D341Med (cell line): Measurements from ENCODE around the gene GOLGA2.
A peak's percentile ranks its signal among the peaks of the same experiment; 100 is the strongest.

Source experiments
- DNase-seq: peaks from one replicate; pipeline ENCODE4 v3.0.0; 2012; ENCODE audit warnings: low spot score

Gene GOLGA2

DNA sequence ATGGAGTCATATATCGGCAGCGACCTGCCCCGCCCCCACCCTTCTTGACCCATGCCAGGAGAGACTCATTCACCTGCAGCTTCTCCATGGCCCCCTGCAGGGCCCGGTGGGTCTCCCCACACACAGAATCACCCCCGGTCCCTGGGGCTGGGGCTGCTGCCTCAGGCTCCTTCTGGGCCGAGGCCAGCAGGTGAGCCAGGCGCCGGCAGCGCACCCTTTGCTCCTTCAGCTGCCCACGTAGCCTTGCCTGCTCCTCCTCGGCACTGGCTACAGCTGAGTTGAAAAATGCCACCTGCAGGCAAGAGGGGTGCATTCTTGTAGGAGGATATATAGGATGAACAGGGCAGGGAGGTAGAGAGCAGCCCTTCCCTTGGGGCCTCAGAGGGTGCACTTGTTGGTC, 17.9 kb downstream of the GOLGA2 start:
- no peak for DNase-seq

DNA sequence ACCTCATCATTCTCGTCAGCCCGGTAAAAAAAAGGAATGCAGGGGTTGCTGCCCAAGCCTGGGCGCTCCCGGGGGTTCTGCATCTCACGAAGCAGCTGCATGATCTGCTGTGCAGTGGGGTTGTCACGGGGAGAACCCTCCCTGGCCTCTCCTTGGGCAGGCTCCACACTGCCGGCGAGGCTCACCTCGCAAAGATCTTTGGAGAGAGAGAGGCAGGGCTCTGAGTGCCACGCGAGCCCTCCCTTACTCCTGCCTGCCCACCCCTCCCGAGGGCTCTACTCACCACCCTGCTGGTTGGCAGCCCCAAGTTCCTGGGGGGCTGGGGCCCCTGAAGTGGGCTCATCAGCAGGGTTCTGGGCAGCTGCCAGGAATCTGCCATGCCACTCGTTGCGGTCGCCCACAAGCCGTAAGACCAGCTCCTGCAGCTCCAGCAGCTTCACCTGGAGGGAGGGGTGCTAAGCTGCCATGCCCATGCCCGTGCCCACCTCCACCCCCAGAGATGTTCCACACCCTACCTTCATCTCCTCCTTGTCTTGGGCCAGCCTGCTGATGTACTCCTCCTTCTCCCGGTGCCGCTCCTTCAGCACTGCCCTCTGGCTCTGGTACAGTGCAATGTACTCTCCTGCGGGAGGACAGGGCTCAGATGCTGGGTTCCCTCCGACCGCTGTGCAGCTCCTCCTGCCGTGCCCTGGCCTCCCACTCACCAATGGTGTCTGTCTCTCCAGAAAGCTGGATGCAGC, 18.6 kb downstream of the GOLGA2 start:
- DNase-seq = no peak

DNA sequence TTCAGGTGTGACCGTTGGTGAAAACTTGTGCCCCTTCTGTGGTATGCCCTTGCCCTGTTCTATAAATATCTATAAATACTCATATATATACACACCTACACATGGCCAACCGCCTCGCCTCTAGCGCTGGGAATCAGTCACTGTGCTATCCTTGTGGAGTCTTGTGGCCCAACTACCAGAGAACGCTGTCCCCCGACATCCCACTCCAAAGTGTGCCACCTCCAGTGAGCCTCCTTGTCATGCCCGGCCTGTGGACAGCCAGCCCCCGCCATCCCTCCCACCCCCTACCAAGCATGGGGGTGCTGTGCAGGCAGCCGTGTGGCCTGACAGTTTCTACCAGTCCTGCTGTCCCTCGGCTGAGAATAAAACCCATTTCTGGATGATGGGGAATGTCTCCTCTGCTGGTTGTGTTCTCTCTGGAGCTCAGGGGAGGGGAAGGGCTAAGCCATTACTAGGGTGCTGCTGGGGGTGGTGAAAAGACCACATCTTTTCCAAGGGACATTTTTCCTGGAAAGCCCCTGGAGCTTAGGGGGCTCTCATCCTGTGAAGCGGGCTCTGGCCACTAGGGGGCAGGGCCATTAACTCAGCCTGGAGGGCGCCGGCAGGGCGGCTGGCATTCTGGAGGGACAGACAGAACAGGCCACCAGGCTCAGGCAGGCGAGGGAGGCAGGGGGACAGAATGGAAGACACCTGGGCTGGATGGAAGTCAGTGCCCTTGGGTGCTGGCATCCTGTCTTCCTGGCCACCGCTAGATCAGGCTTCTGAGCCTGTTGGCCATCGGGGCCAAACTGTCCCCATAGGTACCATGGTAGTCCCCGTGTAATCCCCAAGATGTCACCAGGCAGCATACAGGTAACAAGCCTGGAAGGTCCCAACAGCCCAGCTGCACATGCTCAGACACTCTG, 20.7 kb downstream of the GOLGA2 start:
- DNase-seq = peak; percentile 89

DNA sequence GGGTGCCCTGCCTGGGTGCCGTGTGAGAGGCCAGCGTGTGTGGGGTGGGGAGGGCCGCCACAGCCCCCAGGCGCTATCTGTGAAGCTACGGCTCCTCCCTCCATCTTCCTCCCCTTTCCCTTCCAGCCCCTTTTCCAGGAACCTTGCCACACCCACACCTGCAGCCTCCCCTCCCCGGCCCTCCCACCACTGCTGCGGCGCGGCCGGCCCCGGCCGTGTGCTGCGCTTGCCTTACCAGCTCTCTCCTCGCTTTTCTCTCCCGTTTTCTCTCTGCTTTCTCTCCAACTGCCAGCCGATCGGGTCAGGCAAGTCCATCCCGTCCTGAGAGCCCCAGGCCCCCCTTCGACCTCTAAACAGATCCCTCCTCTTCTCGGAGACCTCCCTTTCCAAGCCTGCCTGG, 21.4 kb downstream of the GOLGA2 start:
- no peak for DNase-seq

DNA sequence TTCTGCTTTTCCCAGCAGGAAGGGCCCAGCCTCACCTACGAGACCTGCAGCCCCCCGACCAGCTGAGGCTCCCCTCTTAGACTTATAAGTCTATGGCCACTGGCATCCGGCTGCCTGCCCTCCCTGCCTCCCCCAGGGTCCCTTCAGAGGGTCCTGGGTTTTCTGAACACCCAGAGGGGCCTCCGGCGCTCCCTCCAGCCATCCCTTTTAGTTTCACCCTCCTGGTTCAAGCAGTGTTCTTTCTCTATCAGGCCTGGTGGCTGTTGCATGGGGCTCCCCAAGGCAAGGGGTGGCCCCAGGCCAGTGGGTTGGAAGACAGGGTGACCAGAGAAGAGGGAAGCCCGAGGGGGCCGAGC, 21.8 kb downstream of the GOLGA2 start:
- no peak for DNase-seq

DNA sequence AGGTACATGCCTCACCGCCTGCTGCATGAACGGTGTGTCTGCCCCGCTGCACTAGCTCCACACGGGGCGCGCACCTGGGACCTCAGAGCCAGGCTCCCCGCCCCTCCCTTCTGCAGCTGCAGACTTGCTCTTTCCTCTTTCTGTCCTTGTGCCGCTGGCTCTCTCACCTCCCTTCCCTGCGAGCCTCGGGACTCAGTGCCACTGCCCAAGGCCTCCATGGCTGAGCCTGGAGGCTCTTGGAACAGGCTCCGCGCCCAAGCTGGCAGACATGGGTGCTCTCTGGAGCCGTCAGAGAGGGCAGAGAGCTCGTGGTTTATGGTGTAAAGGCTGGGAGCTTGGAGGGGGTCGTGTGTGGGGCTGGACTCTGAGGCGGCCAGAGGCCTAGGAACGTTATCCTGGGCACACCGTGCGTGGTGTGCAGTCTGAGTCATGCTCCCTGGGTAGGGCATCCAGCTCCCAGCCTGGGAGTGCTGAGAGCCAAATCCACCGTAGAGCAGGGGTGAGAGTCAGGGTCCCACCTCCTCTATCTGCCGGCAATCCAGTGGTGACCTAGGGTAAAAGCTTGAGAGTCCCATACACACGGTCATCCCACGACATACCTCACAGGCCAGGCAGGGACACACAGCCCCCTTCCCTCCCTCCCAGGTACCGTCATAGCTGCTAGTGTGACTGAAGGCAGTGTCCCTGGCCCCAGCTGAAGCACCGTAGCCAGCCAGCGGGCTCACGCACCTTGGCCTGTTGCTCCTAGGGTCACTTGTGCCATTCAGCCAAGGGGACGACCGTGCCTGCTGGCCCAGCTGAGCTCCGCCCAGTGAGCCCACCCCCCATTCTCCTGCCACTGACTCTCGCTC, 22.4 kb downstream of the GOLGA2 start:
- DNase-seq = no peak

DNA sequence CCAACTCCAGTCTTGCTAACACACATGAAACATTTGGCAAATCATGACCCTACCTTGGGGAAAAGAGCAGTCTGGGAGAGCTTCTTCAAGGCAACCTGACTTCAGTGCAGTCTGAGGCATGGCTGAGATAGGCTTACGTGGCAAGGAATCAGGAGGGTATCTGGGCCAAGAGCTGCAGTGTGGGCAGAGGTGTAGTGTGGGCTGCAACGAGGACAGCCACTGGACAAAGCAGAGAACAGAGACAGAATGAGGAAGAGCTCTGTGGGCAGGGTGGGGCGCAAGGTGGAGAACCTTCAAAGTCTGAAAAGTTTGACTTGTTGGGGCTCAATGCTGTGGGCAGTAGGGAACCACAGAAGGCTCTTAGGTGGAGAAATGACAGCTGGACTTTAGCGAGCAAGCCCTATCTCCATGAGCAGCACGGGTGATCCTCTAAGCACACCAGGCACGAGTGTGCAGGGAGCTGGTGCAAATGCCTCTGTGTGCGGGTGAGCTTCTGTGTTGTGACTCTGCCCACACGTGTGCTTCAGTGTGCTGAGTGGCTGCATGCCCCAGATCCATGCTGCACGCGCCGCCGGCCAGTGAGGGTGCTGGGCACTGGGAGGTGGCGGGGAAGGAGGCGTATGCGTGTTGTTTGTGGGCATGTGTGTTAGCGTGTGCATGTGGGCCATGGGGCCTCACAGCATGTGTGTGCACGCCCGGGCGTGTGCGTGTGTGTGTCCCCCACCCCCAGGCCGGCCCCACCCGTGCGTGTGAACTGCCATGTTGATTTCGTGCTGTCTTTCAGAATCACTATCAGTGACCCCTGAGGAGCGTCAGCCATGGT, 23.3 kb downstream of the GOLGA2 start:
- no peak for DNase-seq

DNA sequence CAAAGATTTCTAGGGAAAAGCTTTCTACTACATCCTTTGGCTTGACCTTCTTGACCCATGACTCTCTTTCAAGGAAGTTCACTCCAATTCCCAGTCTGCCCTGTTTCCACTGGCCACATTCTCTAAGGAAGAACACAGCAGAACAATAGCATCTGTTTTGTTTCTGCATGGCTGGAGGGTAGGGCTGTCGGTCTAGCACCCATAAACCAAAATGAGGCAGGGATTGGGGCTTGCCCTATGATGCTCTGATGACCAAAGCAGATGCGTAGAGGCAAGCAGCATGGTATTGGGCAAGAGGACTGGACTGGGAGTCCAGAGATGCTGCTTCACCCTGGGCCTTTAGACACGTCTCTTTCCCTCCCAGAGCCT, 24.1 kb downstream of the GOLGA2 start:
- DNase-seq = no peak

DNA sequence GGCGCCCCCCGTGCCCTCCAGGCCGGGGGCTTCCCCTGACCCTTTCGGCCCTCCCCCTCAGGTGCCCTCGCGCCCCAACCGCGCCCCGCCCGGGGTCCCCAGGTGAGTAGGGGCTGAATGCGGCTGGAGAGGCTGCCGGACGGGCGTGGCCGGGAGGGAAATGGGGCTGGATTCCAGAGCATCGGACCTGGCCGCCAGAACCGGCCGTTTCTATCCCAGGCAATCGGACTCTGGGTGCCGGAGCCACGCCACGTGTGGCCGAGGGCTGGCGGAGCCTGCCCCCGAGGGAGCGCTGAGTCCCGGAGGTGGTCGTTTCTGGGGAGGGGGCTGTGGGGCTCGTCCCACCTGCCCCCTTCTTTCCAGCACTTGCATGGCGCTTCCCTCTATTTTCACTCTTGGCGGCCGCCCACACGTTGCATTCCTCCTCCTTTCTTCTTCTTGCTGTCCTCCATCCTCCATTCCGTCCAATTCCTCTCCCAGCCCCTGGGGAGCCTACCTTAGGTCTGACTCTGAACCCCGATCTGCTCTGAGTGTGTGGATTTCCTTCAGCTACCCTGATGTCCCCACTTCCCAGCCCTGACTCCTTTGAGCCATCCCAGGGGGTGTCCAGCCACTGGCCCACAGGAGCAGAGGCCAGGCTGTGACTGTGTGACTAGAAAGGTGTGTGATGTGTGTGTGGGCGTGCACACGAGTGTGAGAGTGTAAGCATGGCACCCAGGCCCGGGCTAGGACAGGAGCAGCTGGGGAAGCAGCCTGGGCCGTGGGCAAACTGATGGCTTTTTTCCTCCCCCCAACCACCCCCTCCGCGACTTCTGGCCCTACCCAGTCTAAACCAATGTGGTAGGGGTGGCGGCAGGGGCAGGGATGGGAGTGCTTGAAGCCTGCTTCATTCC, 24.7 kb downstream of the GOLGA2 start:
- DNase-seq = no peak

DNA sequence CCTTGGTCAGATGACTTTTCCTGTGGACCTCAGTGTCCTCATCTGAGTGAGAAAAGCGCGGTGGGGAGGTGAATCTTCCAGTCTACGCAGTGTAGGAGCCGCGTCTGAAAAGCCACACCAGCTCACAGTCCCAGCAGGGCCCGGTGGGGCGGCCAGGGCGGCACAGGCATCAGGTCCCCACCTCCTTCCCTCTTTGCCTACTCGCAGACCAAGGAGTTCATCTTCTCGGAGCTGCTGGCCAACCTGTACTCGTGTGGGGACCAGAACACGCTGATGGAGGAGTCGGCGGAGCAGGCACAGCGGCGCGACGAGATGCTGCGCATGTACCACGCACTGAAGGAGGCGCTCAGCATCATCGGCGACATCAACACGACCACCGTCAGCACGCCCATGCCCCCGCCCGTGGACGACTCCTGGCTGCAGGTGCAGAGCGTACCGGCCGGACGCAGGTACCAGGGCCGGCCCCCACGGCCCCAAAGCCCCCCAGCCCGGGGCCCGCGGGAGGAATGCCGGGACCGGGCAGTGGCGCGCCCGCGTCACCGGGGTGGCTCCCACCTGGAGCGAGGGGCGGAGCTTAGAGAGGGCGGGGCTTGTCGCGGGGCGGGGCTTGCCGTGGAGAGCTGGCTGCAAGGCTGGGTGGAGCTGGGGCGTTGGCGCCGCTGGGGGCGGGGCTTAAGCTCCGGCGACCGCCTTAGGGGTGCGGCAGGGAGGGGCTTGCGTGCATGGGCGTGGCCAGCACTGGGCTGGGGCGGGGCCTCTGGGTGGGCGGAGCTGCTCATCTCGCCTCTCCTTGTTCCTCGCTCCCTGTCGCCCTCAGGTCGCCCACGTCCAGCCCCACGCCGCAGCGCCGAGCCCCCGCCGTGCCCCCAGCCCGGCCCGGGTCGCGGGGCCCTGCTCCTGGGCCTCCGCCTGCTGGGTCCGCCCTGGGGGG, 25.6 kb downstream of the GOLGA2 start:
- peak; percentile 72 for DNase-seq

DNA sequence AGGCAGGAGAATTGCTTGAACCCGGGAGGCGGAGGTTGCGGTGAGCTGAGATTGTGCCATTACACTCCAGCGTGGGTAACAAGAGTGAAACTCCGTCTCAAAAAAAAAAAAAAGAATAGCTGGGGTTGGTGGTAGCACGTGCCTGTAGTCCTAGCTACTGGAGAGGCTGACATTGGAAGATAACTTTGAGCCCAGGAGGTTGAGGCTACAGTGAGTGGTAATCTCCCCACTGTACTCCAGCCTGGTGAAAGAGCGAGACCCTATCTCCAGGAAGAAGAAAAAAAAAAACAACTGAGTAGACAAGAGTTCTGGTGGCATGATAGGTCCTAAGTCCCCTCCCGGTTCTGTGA, 26.3 kb downstream of the GOLGA2 start:
- no peak for DNase-seq

DNA sequence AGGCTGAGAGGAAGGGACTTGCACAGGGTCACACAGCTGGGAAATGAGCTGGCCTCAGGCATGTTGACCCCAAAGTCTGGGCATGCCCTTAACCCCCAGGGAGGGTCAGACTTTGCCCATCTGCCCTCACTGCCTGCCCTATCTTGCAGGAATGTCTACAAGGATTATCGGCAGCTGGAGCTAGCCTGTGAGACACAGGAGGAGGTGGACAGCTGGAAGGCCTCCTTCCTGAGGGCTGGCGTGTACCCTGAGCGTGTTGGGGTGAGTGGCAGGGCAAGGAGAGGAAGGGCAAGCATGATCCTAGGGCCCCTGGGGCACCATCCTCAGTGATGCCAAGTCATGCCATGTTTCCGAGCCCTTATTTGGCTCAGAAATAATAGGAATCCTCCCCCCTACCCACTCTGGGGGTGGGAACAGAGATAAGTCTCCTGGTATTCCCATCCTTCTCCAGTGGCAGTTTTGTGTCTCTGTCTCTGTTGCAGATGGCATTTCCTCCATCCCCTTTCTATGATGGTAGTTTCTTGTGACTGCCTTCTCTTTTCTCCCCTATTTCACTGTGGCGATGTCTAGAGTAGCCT, 28.5 kb downstream of the GOLGA2 start:
- DNase-seq = no peak

DNA sequence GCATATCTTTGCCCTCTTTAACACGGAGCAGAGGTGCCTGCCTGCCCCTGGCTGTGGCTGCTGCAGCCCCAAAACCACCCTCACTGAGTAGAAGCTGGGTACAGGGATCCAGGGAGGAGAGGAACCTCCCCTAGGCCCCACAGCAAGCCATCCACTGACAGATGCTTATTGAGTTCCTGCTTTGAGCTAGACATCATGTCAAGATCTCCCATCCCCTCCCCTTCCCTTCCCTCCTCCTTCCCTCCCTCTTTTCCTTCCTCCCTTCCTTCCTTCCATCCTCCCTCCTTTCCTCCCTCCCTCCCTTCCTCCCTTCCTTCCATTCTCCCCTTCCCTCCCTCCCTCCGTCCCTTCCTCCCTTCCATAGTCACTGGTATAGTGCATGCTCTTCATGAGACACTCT, 29.3 kb downstream of the GOLGA2 start:
- DNase-seq = no peak

DNA sequence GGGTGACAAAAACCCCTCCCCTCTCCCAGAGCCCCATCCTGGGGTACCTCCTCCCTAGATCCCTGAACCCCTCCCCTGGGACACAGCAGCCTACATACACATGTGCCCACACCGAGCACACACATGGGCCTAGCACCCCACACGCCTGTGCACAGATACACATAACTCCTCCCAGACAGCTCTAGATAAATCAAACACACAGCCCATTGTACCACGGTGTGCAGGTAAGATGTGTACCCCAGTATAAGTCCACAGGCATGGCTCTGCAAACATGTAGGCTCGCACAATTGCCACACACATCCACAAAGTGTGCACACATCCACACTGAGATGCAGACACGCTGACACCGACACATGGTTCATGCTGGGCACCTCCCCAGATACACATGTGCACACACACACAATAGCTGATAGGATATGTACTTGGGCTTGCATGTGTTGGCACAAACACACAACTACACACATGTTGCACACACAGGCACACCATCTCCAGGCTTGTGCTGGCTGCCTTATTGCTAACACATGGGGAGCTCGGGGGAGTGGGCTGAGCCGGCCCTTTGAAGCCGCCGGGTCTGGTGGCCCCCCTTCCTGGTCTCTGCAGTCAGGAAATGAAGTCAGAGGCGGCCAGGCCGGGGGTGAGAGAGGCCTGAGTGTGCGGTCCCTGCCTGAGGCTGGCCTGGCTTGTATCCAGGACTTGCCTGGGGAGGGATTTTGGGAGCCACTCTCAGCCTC, 30.2 kb downstream of the GOLGA2 start:
- no peak for DNase-seq

DNA sequence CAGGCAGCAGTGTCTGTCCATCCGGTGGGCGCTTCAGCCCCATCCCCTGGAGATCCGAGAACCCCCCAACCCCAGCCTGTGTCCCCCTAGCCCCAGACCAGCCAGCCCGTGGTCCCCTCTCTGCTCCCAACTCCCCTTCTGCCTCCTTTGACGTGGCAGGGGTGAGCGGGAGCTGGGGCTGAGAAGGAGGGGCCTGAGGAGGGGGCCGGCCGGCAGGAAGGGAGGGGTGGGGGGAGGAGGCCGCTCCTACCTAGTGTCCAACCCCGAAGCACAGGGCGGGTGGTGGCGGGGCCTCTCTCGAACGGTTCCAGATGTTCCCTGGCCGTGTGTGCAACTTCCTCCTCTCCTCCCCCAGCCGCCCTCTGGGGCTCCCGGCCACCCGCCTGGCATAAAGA, 31.0 kb downstream of the GOLGA2 start:
- DNase-seq = no peak

DNA sequence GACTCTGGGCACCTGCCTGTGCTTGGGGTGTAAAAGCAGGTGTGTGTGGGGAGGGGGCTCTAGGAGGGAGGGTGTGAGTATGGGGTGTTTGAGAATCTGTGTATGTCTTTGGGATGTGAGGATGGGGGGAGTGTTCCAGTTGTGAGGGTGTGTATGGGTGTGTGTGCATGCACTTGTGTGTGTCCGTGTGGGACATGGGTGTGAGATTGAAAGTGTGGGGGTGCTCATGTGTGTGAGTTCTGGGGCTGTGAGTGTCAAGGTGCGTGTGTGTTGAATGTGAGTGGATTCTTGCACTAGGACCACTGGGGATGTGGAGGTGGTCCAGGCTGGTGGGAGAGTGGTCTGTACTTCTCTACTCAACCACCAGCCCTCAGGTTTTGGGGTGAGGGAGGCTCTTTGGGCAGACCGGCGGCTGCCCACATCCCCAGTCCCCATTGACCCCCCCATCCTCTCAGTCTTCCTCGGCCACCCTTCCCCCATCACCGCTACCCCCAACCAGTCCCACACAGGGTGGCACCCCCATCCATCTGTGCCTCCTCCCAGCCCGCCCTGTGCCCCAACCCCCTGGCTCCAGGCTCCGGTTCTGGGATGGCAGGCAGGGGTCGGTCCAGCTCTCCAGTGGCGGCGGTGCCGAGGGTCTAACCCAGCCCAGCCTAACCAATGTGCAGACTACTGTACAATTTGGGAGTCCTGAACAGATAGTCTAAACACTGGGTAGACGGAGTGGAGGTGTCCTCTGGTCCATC, 31.5 kb downstream of the GOLGA2 start:
- DNase-seq = no peak

DNA sequence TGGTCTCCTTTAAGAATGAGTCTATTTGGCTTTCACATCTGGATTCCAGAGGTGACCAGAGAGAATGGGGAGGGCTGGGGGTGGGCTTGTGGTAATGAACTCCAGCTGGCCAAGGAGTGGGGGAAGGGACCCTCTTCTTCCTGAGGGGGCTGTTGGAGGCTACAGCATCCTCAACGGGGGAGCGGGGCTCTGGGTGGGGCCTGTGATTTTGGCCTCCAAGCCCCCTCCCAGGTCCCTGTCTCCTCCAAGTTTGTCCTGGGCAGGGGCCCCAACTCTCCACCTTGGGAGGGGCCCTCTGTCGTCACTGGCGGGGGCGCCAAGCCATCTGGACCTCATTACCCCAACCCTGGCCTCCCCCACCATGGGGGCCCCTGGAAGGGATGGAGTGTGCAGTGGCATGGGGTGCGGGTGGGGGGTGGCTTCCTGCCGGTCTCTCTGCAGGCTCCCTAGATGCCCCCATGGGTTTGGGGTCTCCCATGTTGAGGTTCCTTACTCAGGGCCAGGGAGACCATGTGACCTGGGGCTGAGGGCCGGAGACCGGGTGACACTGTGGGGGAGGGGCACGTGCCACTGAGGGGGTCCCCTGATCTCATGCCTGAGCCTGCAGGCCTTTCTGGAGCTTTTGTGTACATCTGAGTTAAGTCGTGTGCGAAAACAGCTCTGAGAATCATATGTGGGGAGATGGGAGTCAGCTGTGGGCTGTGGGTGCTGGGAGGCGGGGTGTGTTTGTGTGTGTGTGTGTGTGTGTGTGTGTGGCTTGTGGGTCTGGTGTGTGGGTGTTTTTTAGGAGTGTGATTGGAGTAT, 32.4 kb downstream of the GOLGA2 start:
- DNase-seq = no peak
